ENCODE results near the gene HEBP1.

The HEBP1 gene

GRCh38 chr12:12930633-12931219 lies 69.3 kb downstream of the HEBP1 start:
- no peak for TF ChIP-seq GLIS3 (CRISPR knock-in tag; IDR thresholded peaks at IDR 0.05)
- no peak for TF ChIP-seq OSR1 (CRISPR knock-in tag; IDR thresholded peaks at IDR 0.05)
- no peak for TF ChIP-seq ZFP30 (CRISPR knock-in tag; IDR thresholded peaks at IDR 0.05)
- TF ChIP-seq PATZ1 (CRISPR knock-in tag; IDR thresholded peaks at IDR 0.05; ENCODE audit: borderline replicate concordance): no peak
- TF ChIP-seq PPARA (CRISPR knock-in tag; IDR thresholded peaks at IDR 0.05; ENCODE audit: borderline replicate concordance): no peak
- no peak for TF ChIP-seq TOX (CRISPR knock-in tag; IDR thresholded peaks at IDR 0.05; ENCODE audit: borderline replicate concordance)
- no peak for TF ChIP-seq SNAI2 (CRISPR knock-in tag; IDR thresholded peaks at IDR 0.05)
- no peak for TF ChIP-seq TCF4 (CRISPR knock-in tag; IDR thresholded peaks at IDR 0.05; ENCODE audit: borderline replicate concordance)
- no peak for TF ChIP-seq ISL1 (CRISPR knock-in tag; IDR thresholded peaks at IDR 0.05)
- TF ChIP-seq ZC3H10 (CRISPR knock-in tag; IDR thresholded peaks at IDR 0.05): no peak
- TF ChIP-seq ZFP3 (CRISPR knock-in tag; IDR thresholded peaks at IDR 0.05): no peak
- ATAC-seq: no peak

DNA sequence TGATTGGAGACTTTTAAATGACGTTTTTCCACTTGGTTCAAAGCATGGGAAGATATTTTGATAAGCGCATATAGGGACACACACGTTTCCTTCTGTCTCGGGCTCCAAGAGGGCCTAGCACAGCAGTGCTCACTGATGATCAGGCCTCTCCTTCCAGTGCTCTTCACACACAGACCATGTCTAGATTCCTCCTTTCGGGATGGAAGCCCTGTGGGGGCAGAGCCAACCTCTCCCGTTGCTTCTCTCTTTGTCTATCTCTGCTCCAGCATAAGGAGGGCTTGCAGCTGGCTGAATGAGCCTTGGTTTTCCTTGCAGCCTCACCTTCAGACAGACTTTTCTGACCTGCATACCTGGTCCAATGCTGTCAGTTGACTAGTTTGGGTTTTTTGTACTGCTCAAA lies 70.4 kb downstream of the HEBP1 start:
- TF ChIP-seq ZNF8 (CRISPR knock-in tag; IDR thresholded peaks at IDR 0.05): no peak
- TF ChIP-seq ZNF565 (CRISPR knock-in tag; conservative IDR thresholded peaks at IDR 0.05; ENCODE audit: low read depth): no peak
- TF ChIP-seq, protein P1, sequence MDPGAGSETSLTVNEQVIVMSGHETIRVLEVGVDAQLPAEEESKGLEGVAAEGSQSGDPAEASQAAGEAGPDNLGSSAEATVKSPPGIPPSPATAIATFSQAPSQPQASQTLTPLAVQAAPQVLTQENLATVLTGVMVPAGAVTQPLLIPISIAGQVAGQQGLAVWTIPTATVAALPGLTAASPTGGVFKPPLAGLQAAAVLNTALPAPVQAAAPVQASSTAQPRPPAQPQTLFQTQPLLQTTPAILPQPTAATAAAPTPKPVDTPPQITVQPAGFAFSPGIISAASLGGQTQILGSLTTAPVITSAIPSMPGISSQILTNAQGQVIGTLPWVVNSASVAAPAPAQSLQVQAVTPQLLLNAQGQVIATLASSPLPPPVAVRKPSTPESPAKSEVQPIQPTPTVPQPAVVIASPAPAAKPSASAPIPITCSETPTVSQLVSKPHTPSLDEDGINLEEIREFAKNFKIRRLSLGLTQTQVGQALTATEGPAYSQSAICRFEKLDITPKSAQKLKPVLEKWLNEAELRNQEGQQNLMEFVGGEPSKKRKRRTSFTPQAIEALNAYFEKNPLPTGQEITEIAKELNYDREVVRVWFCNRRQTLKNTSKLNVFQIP (CRISPR knock-in tag; IDR thresholded peaks at IDR 0.05; ENCODE audit: borderline replicate concordance, low read depth): no peak
- no peak for TF ChIP-seq CSDC2 (CRISPR knock-in tag; IDR thresholded peaks at IDR 0.05)
- no peak for TF ChIP-seq ZC3H10 (CRISPR knock-in tag; IDR thresholded peaks at IDR 0.05)
- TF ChIP-seq ESRRG (CRISPR knock-in tag; IDR thresholded peaks at IDR 0.05): no peak
- TF ChIP-seq ZFP30 (CRISPR knock-in tag; IDR thresholded peaks at IDR 0.05): no peak
- TF ChIP-seq GLIS3 (CRISPR knock-in tag; IDR thresholded peaks at IDR 0.05): no peak
- no peak for TF ChIP-seq RARB (CRISPR knock-in tag; IDR thresholded peaks at IDR 0.05)
- TF ChIP-seq BACH2 (CRISPR knock-in tag; IDR thresholded peaks at IDR 0.05; ENCODE audit: borderline replicate concordance): no peak
- no peak for TF ChIP-seq TOX (CRISPR knock-in tag; IDR thresholded peaks at IDR 0.05; ENCODE audit: borderline replicate concordance)
- TF ChIP-seq OSR1 (CRISPR knock-in tag; IDR thresholded peaks at IDR 0.05): no peak
- no peak for TF ChIP-seq ZNF70 (CRISPR knock-in tag; IDR thresholded peaks at IDR 0.05)
- no peak for ATAC-seq

GRCh38 chr12:12927211-12928079 lies 72.6 kb downstream of the HEBP1 start:
- TF ChIP-seq PATZ1 (CRISPR knock-in tag; IDR thresholded peaks at IDR 0.05; ENCODE audit: borderline replicate concordance) (no peak), CREB5 (CRISPR knock-in tag; IDR thresholded peaks at IDR 0.05; ENCODE audit: low read depth) (no peak), TSHZ2 (CRISPR knock-in tag; IDR thresholded peaks at IDR 0.05) (no peak)
- ATAC-seq: peak; percentile 89
